Measurements from ENCODE around the gene SCAI. TPM values are rescaled to one million over a fixed set of nuclear protein-coding genes. Genes with fewer than 3 reads are reported as not detected.

Gene SCAI
- total RNA-seq, 1 donor from 2014 or later = 5.4 TPM

GRCh38 chr9:125008599-125008998 lies 134.7 kb downstream of the SCAI start:
- no peaks in the 10 kb centered on the region for H3K4me1 Mint-ChIP-seq (ENCODE audit: low read depth)
- peaks cover 6% of the 10 kb centered on the region for H3K36me3 Mint-ChIP-seq (ENCODE audit: low read depth)
- peaks cover 8% of the 10 kb centered on the region for H3K9me3 Mint-ChIP-seq (ENCODE audit: low read depth)
- H3K27me3 Mint-ChIP-seq (ENCODE audit: low read depth) = no peaks in the 10 kb centered on the region
- DNase-seq (ENCODE audit: low spot score) = no peak
- no peak overlapping the region for H3K4me3 Mint-ChIP-seq (ENCODE audit: unreplicated experiment)
- TF ChIP-seq CTCF (IDR thresholded peaks at IDR 0.05) = no peak
- H3K27ac Mint-ChIP-seq (ENCODE audit: unreplicated experiment) = no peak overlapping the region

DNA sequence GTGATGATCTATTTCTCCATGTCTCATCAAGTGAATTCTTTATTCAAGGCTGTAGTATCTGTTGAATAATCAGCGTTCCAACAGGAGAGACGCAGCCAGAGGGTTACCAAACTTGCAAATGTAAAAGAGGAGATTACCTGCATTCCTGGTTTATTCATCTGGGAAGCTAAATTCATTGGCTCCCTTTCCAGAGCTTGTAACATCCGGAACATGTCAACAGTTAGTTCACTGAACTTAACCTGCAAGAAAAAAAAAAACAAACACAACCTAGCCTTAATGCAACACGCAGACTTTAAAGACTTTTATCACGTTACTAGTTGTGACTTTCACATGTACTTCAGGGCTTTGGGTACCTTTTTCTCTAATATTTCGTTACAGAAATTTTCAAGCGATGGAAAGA lies 140.0 kb downstream of the SCAI start:
- no peak for DNase-seq (ENCODE audit: low spot score)
- Mint-ChIP-seq H3K9me3 (ENCODE audit: low read depth) (no peaks in the 10 kb centered on the region), H3K4me3 (ENCODE audit: unreplicated experiment) (no peak overlapping the region), H3K27ac (ENCODE audit: unreplicated experiment) (no peak overlapping the region), H3K36me3 (ENCODE audit: low read depth) (peaks cover 6% of the 10 kb centered on the region), H3K4me1 (ENCODE audit: low read depth) (no peaks in the 10 kb centered on the region), H3K27me3 (ENCODE audit: low read depth) (no peaks in the 10 kb centered on the region)
- TF ChIP-seq CTCF (IDR thresholded peaks at IDR 0.05) = no peak

GRCh38 chr9:124983698-124984097 lies 159.6 kb downstream of the SCAI start:
- Mint-ChIP-seq H3K27me3 (ENCODE audit: low read depth) (no peaks in the 10 kb centered on the region), H3K36me3 (ENCODE audit: low read depth) (peaks cover 7% of the 10 kb centered on the region), H3K27ac (ENCODE audit: unreplicated experiment) (no peak overlapping the region), H3K9me3 (ENCODE audit: low read depth) (no peaks in the 10 kb centered on the region), H3K4me3 (ENCODE audit: unreplicated experiment) (no peak overlapping the region), H3K4me1 (ENCODE audit: low read depth) (no peaks in the 10 kb centered on the region)
- DNase-seq (ENCODE audit: low spot score) = no peak
- TF ChIP-seq CTCF (IDR thresholded peaks at IDR 0.05) = no peak

- Mint-ChIP-seq H3K36me3 (ENCODE audit: low read depth) (peaks cover 7% of the 10 kb centered on the region), H3K27ac (ENCODE audit: unreplicated experiment) (no peak overlapping the region)
Observed at GRCh38 chr9:124980431-124980830, 162.9 kb downstream of the SCAI start.

GRCh38 chr9:124975131-124975530 lies 168.2 kb downstream of the SCAI start:
- Mint-ChIP-seq H3K4me3 (ENCODE audit: unreplicated experiment) (no peak overlapping the region), H3K27ac (ENCODE audit: unreplicated experiment) (no peak overlapping the region), H3K9me3 (ENCODE audit: low read depth) (no peaks in the 10 kb centered on the region), H3K36me3 (ENCODE audit: low read depth) (peaks cover 4% of the 10 kb centered on the region), H3K27me3 (ENCODE audit: low read depth) (no peaks in the 10 kb centered on the region), H3K4me1 (ENCODE audit: low read depth) (peaks cover 6% of the 10 kb centered on the region)
- no peak for DNase-seq (ENCODE audit: low spot score)
- TF ChIP-seq CTCF (IDR thresholded peaks at IDR 0.05) = no peak

More at GRCh38 chr9:124980431-124980830, 162.9 kb downstream of the SCAI start:
- no peak for DNase-seq (ENCODE audit: low spot score)
- no peaks in the 10 kb centered on the region for H3K9me3 Mint-ChIP-seq (ENCODE audit: low read depth)
- H3K4me3 Mint-ChIP-seq (ENCODE audit: unreplicated experiment) = no peak overlapping the region
- no peaks in the 10 kb centered on the region for H3K4me1 Mint-ChIP-seq (ENCODE audit: low read depth)
- H3K27me3 Mint-ChIP-seq (ENCODE audit: low read depth) = no peaks in the 10 kb centered on the region
- no peak for TF ChIP-seq CTCF (IDR thresholded peaks at IDR 0.05)

Measured in chondrocyte (in vitro differentiated cells).